Keratinocyte (primary cell): ENCODE data around the gene PTGES2. TPM values are rescaled to one million over a fixed set of nuclear protein-coding genes. Genes with fewer than 3 reads are reported as not detected.

Experiments
- DNase-seq: peaks from one replicate; pipeline ENCODE4 v3.0.0-alpha.2; 2011; ENCODE audit warnings: low read depth, missing footprints, low spot score
- FAIRE-seq: peaks from 2 replicates; lab custom pipeline; 2011; peaks lifted over from hg19 to GRCh38; lab: Jason Lieb, UNC
- H2AFZ ChIP-seq: 2 replicates; pipeline ENCODE4 v1.6.0; 2012; ENCODE audit warnings: low read length, control low read depth, inconsistent platforms; ENCODE audit not compliant: control insufficient read depth
- H3K27ac ChIP-seq: 2 replicates; pipeline ENCODE4 v1.5.1; 2011; ENCODE audit warnings: low read length; ENCODE audit not compliant: control insufficient read depth, insufficient read depth
- H3K27me3 ChIP-seq: 3 replicates; pipeline ENCODE4 v1.6.0; 2011; ENCODE audit warnings: low read length; ENCODE audit not compliant: control insufficient read depth, insufficient read depth; ENCODE audit errors: extremely low read depth
- H3K36me3 ChIP-seq, 2 experiments: 2 replicates in 1 of 2; 3 replicates in 1 of 2; pipeline ENCODE4 v1.5.1; 2011; ENCODE audit warnings: low read length in 2 of 2, mild to moderate bottlenecking in 1 of 2; ENCODE audit not compliant: control insufficient read depth in 2 of 2, insufficient read depth in 2 of 2; ENCODE audit errors: extremely low read depth in 1 of 2
- H3K4me1 ChIP-seq: 3 replicates; pipeline ENCODE4 v1.5.1; 2011; ENCODE audit warnings: low read length; ENCODE audit not compliant: control insufficient read depth, insufficient read depth; ENCODE audit errors: extremely low read depth
- H3K4me2 ChIP-seq: 3 replicates; pipeline ENCODE4 v1.6.0; 2011; ENCODE audit warnings: low read depth, low read length; ENCODE audit not compliant: control insufficient read depth, insufficient read depth; ENCODE audit errors: extremely low read depth
- H3K4me3 ChIP-seq, 3 experiments: fragments of 200-600 bp in 1 of 3; sonication (generic) in 1 of 3; 2 replicates in 2 of 3; 3 replicates in 1 of 3; pipeline ENCODE4 v1.5.1; 2011 to 2016; ENCODE audit warnings: low read length in 3 of 3, mild to moderate bottlenecking in 3 of 3, control low read depth in 2 of 3, inconsistent platforms in 1 of 3, low read depth in 1 of 3, mixed read lengths in 1 of 3, mixed run types in 1 of 3, moderate library complexity in 1 of 3; ENCODE audit not compliant: control insufficient read depth in 2 of 3, insufficient read depth in 2 of 3; ENCODE audit errors: extremely low read depth in 1 of 3
- H3K79me2 ChIP-seq: 2 replicates; pipeline ENCODE4 v1.6.0; 2012; ENCODE audit warnings: low read length; ENCODE audit not compliant: control insufficient read depth, insufficient read depth
- H3K9ac ChIP-seq: 3 replicates; pipeline ENCODE4 v1.6.0; 2011; ENCODE audit warnings: low read length; ENCODE audit not compliant: control insufficient read depth, insufficient read depth; ENCODE audit errors: extremely low read depth
- H3K9me1 ChIP-seq: 3 replicates; pipeline ENCODE4 v1.6.0; 2011; ENCODE audit warnings: low read length; ENCODE audit not compliant: control insufficient read depth, insufficient read depth; ENCODE audit errors: extremely low read depth
- H3K9me3 ChIP-seq: 2 replicates; pipeline ENCODE4 v1.5.1; 2012; ENCODE audit warnings: low read depth, low read length; ENCODE audit not compliant: control insufficient read depth
- H4K20me1 ChIP-seq: 3 replicates; pipeline ENCODE4 v1.6.0; 2011; ENCODE audit warnings: low read length; ENCODE audit not compliant: control insufficient read depth, insufficient read depth; ENCODE audit errors: extremely low read depth
- CTCF ChIP-seq, 3 experiments: IDR thresholded peaks in 1 of 3; conservative IDR thresholded peaks in 1 of 3; optimal IDR thresholded peaks in 1 of 3; 2 replicates in 2 of 3; 3 replicates in 1 of 3; pipeline versions ENCODE3 to v1.5.1; 2011; ENCODE audit warnings: low read length in 3 of 3, mild to moderate bottlenecking in 3 of 3, moderate library complexity in 2 of 3, control low read depth in 1 of 3, inconsistent platforms in 1 of 3; ENCODE audit not compliant: insufficient read depth in 2 of 3; ENCODE audit errors: extremely low read depth in 1 of 3
- EZH2 ChIP-seq: IDR thresholded peaks from one replicate; pipeline ENCODE4 v1.6.1; 2012; ENCODE audit warnings: inconsistent platforms, mild to moderate bottlenecking, low read length, moderate library complexity
- dilution Hi-C: fragments of 300-500 bp; cut with MboI; formaldehyde crosslinking; loops from one replicate; pipeline ENCODE4 v1.7.0; 2020; ENCODE audit warnings: low sequenced_read_pairs; ENCODE audit not compliant: extremely low pct_ligation_motif_present
- polyA plus RNA-seq, 5 experiments: library from polyadenylated mRNA; depleted of rRNA in 3 of 5; stranded (reverse) in 3 of 5; stranded (forward) in 1 of 5; unstranded in 1 of 5; fragments of >200 nt; gene quantifications; 1 replicate in 1 of 5; 2 replicates in 3 of 5; 3 replicates in 1 of 5; pipeline versions ENCODE4 v1.2.1 to v1.2.3, GENCODE V29; 2011 to 2012; ENCODE audit warnings: missing spikeins in 2 of 5, low read depth in 1 of 5, low replicate concordance in 1 of 5

Gene PTGES2
- polyA plus RNA-seq, 1 donor (not counting 4 experiments of a cell fraction or from before 2014, with no cell fraction given), result 68.7 TPM

- H2AFZ ChIP-seq, result no peak overlapping the region
- H3K27me3 ChIP-seq, result no peaks in the 10 kb centered on the region
- FAIRE-seq (no peak), DNase-seq (no peak)
- H3K9me1 ChIP-seq, result no peaks in the 10 kb centered on the region
- no peak overlapping the region for H3K27ac ChIP-seq
- no peaks in the 10 kb centered on the region for H3K9me3 ChIP-seq
- H3K79me2 ChIP-seq, result peaks cover 17% of the 10 kb centered on the region
- H3K4me1 ChIP-seq, result peaks cover 15% of the 10 kb centered on the region
- dilution Hi-C loops, result no loop called here
- peaks cover 42 to 54% of the 10 kb centered on the region in 2 experiments for H3K36me3 ChIP-seq
- H3K4me2 ChIP-seq, result no peak overlapping the region
- no peak overlapping the region for H3K4me3 ChIP-seq
- H3K9ac ChIP-seq, result no peak overlapping the region
- no peak for TF ChIP-seq CTCF (optimal IDR thresholded peaks at IDR 0.05 in 1 of 3, IDR thresholded peaks at IDR 0.05 in 1 of 3, conservative IDR thresholded peaks at IDR 0.05 in 1 of 3; ENCODE audit: extremely low read depth in 1 of 3, insufficient read depth in 2 of 3, low read length in 3 of 3)
- no peak for TF ChIP-seq EZH2
- no peaks in the 10 kb centered on the region for H4K20me1 ChIP-seq
Measured at GRCh38 chr9:128102861-128103588, 24.5 kb downstream of the PTGES2 start.

GRCh38 chr9:128102196-128102595 lies 25.3 kb downstream of the PTGES2 start:
- no peak for FAIRE-seq
- H3K9ac ChIP-seq, result no peak overlapping the region
- DNase-seq, result no peak
- dilution Hi-C loops, result no loop called here
- H3K36me3 ChIP-seq, result peaks cover 37 to 50% of the 10 kb centered on the region in 2 experiments
- no peaks in the 10 kb centered on the region for H3K9me1 ChIP-seq
- no peaks in the 10 kb centered on the region for H3K27me3 ChIP-seq
- peaks cover 21% of the 10 kb centered on the region for H3K79me2 ChIP-seq
- H3K4me3 ChIP-seq, result no peak overlapping the region
- no peaks in the 10 kb centered on the region for H4K20me1 ChIP-seq
- peaks cover 21% of the 10 kb centered on the region for H3K4me1 ChIP-seq
- TF ChIP-seq EZH2, result no peak
- TF ChIP-seq CTCF (optimal IDR thresholded peaks at IDR 0.05 in 1 of 3, IDR thresholded peaks at IDR 0.05 in 1 of 3, conservative IDR thresholded peaks at IDR 0.05 in 1 of 3; ENCODE audit: extremely low read depth in 1 of 3, insufficient read depth in 2 of 3, low read length in 3 of 3), result no peak
- H3K4me2 ChIP-seq, result no peak overlapping the region
- H2AFZ ChIP-seq, result no peak overlapping the region
- H3K27ac ChIP-seq, result no peak overlapping the region
- H3K9me3 ChIP-seq, result no peaks in the 10 kb centered on the region
